PC-9 (cell line): Measurements from ENCODE around the gene DYNC1H1.

Experiments used
- CTCF ChIP-seq: fragments of 200-600 bp; sonication (generic); conservative IDR thresholded peaks from 2 replicates; pipeline ENCODE4 v1.6.1; 2017; ENCODE audit warnings: mixed run types, antibody characterized with exemption, mild to moderate bottlenecking, moderate library complexity
- EZH2 ChIP-seq: fragments of 200-600 bp; sonication (generic); IDR thresholded peaks from 2 replicates; pipeline ENCODE4 v1.8.0; 2017; ENCODE audit warnings: antibody characterized with exemption, low read depth

GRCh38 chr14:102066041-102066451, 101.7 kb downstream of the DYNC1H1 start:
- TF ChIP-seq CTCF (no peak), EZH2 (no peak)
